Hepatocyte (in vitro differentiated cells): Measurements from ENCODE around the gene PAX5. TPM values are rescaled to one million over a fixed set of nuclear protein-coding genes. Genes with fewer than 3 reads are reported as not detected.

Experiments used
- DNase-seq: peaks from one replicate; pipeline ENCODE4 v3.0.0-alpha.2; 2016; ENCODE audit warnings: low spot score
- H2AFZ ChIP-seq: fragments of 200-600 bp; sonication (generic); 2 replicates; pipeline ENCODE4 v1.6.0; 2016; ENCODE audit warnings: antibody characterized with exemption, mild to moderate bottlenecking
- H3K27ac ChIP-seq: fragments of 200-600 bp; sonication (generic); 2 replicates; pipeline ENCODE4 v1.5.1; 2016; ENCODE audit warnings: mild to moderate bottlenecking
- H3K27me3 ChIP-seq: fragments of 200-600 bp; sonication (generic); 2 replicates; pipeline ENCODE4 v1.6.1; 2016
- H3K36me3 ChIP-seq: fragments of 200-600 bp; sonication (generic); replicated peaks from 2 replicates; pipeline ENCODE4 v1.5.1; 2016; ENCODE audit warnings: low read depth; ENCODE audit not compliant: insufficient read depth
- H3K4me1 ChIP-seq: fragments of 200-600 bp; sonication (generic); 2 replicates; pipeline ENCODE4 v1.5.1; 2016; ENCODE audit warnings: mild to moderate bottlenecking, moderate library complexity; ENCODE audit not compliant: insufficient read depth
- H3K4me2 ChIP-seq: fragments of 200-600 bp; sonication (generic); 2 replicates; pipeline ENCODE4 v1.6.0; 2016
- H3K4me3 ChIP-seq: fragments of 200-600 bp; sonication (generic); 2 replicates; pipeline ENCODE4 v1.5.1; 2016; ENCODE audit warnings: mild to moderate bottlenecking
- H3K79me2 ChIP-seq: fragments of 200-600 bp; sonication (generic); 2 replicates; pipeline ENCODE4 v1.6.0; 2017; ENCODE audit warnings: mild to moderate bottlenecking
- H3K9me2 ChIP-seq: fragments of 200-600 bp; sonication (generic); replicated peaks from 2 replicates; pipeline ENCODE4 v1.6.0; 2017; ENCODE audit warnings: mild to moderate bottlenecking; ENCODE audit not compliant: insufficient read depth
- H3K9me3 ChIP-seq: fragments of 200-600 bp; sonication (generic); 2 replicates; pipeline ENCODE4 v1.5.1; 2016; ENCODE audit warnings: low read depth, mild to moderate bottlenecking
- H4K20me1 ChIP-seq: fragments of 200-600 bp; sonication (generic); 2 replicates; pipeline ENCODE4 v1.6.0; 2016; ENCODE audit warnings: mild to moderate bottlenecking; ENCODE audit not compliant: insufficient read depth, poor library complexity, severe bottlenecking
- CTCF ChIP-seq: fragments of 200-600 bp; sonication (generic); IDR thresholded peaks from 2 replicates; pipeline ENCODE4 v1.5.1; 2016; ENCODE audit warnings: antibody characterized with exemption, mild to moderate bottlenecking; ENCODE audit not compliant: poor library complexity
- EZH2 ChIP-seq: fragments of 200-600 bp; sonication (generic); IDR thresholded peaks from 2 replicates; pipeline ENCODE4 v1.6.1; 2016; ENCODE audit warnings: antibody characterized with exemption, mild to moderate bottlenecking, borderline replicate concordance
- EZH2phosphoT487 ChIP-seq: fragments of 200-600 bp; sonication (generic); IDR thresholded peaks from one replicate; pipeline ENCODE4 v1.6.1; 2018; ENCODE audit warnings: antibody characterized with exemption, mild to moderate bottlenecking, low read depth, moderate library complexity; ENCODE audit not compliant: unreplicated experiment, severe bottlenecking
- WGBS: methylation state at CpG from one replicate; pipeline ENCODE4 v1.1.6; 2016; ENCODE audit warnings: low lambda C conversion rate; ENCODE audit errors: missing lambda C conversion rate; 5-methylcytosine and 5-hydroxymethylcytosine counted together
- polyA plus RNA-seq: library from polyadenylated mRNA; unstranded; fragments of >200 nt; fragmentation: Nextera tagmentation; extraction: Ambion mirVana; gene quantifications from 2 replicates; pipeline ENCODE4 v1.2.1, GENCODE V29; 2016
- total RNA-seq: library from RNA; depleted of rRNA; stranded (reverse); fragments of >200 nt; gene quantifications from 2 replicates; pipeline ENCODE4 v1.2.3, GENCODE V29; 2014

The PAX5 gene
- total and polyA plus RNA-seq, 2 experiments from 2014 or later, result not detected

- Histone ChIP-seq H3K4me1 (no peaks in the 10 kb centered on the region), H3K9me2 (no peaks in the 10 kb centered on the region), H4K20me1 (no peaks in the 10 kb centered on the region), H3K27me3 (peaks cover 18% of the 10 kb centered on the region), H3K36me3 (no peaks in the 10 kb centered on the region), H3K4me2 (no peak overlapping the region), H3K27ac (no peak overlapping the region), H3K9me3 (no peaks in the 10 kb centered on the region), H3K4me3 (no peak overlapping the region), H3K79me2 (no peaks in the 10 kb centered on the region), H2AFZ (no peak overlapping the region)
- WGBS, result 78% methylated on average over 4 of the region's 4 CpGs
- TF ChIP-seq CTCF (no peak), EZH2phosphoT487 (no peak), EZH2 (no peak)
- no peak for DNase-seq
These were observed 158.0 kb downstream of the PAX5 start for GRCh38 chr9:36876056-36876455.

- DNase-seq, result no peak
- H3K27ac ChIP-seq, result no peak overlapping the region
- peaks cover 20% of the 10 kb centered on the region for H3K27me3 ChIP-seq
- H3K4me3 ChIP-seq, result no peak overlapping the region
- no peaks in the 10 kb centered on the region for H3K79me2 ChIP-seq
- no peaks in the 10 kb centered on the region for H3K4me1 ChIP-seq
- H3K9me2 ChIP-seq, result no peaks in the 10 kb centered on the region
- no peaks in the 10 kb centered on the region for H3K36me3 ChIP-seq
- no peak overlapping the region for H3K4me2 ChIP-seq
- H3K9me3 ChIP-seq, result no peaks in the 10 kb centered on the region
- 89% methylated on average over 6 of the region's 6 CpGs for WGBS
- TF ChIP-seq EZH2, result no peak
- no peak for TF ChIP-seq EZH2phosphoT487
- TF ChIP-seq CTCF, result no peak
- no peaks in the 10 kb centered on the region for H4K20me1 ChIP-seq
- H2AFZ ChIP-seq, result no peak overlapping the region
These were observed 159.1 kb downstream of the PAX5 start for GRCh38 chr9:36874921-36875320.

- H3K4me3 ChIP-seq, result no peak overlapping the region
- no peak for TF ChIP-seq CTCF
- TF ChIP-seq EZH2, result no peak
- TF ChIP-seq EZH2phosphoT487, result no peak
- H3K27ac ChIP-seq, result no peak overlapping the region
- H3K4me1 ChIP-seq, result no peaks in the 10 kb centered on the region
- DNase-seq, result no peak
- H3K9me3 ChIP-seq, result no peaks in the 10 kb centered on the region
- H2AFZ ChIP-seq, result no peak overlapping the region
- H4K20me1 ChIP-seq, result no peaks in the 10 kb centered on the region
- H3K9me2 ChIP-seq, result no peaks in the 10 kb centered on the region
- H3K79me2 ChIP-seq, result no peaks in the 10 kb centered on the region
- H3K27me3 ChIP-seq, result peaks cover 22% of the 10 kb centered on the region
- H3K4me2 ChIP-seq, result no peak overlapping the region
- H3K36me3 ChIP-seq, result no peaks in the 10 kb centered on the region
- 96% methylated on average over 3 of the region's 3 CpGs for WGBS
These were observed 159.8 kb downstream of the PAX5 start for GRCh38 chr9:36874261-36874660.

- H3K9me2 ChIP-seq, result no peaks in the 10 kb centered on the region
- no peak overlapping the region for H3K4me2 ChIP-seq
- no peak overlapping the region for H2AFZ ChIP-seq
- no peaks in the 10 kb centered on the region for H3K79me2 ChIP-seq
- H3K27me3 ChIP-seq, result peaks cover 29% of the 10 kb centered on the region
- no peak overlapping the region for H3K27ac ChIP-seq
- H3K4me1 ChIP-seq, result no peaks in the 10 kb centered on the region
- peak; percentile 87 for DNase-seq
- no peaks in the 10 kb centered on the region for H3K9me3 ChIP-seq
- no peak overlapping the region for H3K4me3 ChIP-seq
- no peaks in the 10 kb centered on the region for H4K20me1 ChIP-seq
- TF ChIP-seq EZH2 (no peak), CTCF (peak; percentile 96)
- 52% methylated on average over 8 of the region's 8 CpGs for WGBS
- no peaks in the 10 kb centered on the region for H3K36me3 ChIP-seq
These were observed 160.7 kb downstream of the PAX5 start for GRCh38 chr9:36873247-36873875.
